ENCODE results near the gene PCP2.
A peak's percentile ranks its signal among the peaks of the same experiment; 100 is the strongest.

Gene PCP2

DNA sequence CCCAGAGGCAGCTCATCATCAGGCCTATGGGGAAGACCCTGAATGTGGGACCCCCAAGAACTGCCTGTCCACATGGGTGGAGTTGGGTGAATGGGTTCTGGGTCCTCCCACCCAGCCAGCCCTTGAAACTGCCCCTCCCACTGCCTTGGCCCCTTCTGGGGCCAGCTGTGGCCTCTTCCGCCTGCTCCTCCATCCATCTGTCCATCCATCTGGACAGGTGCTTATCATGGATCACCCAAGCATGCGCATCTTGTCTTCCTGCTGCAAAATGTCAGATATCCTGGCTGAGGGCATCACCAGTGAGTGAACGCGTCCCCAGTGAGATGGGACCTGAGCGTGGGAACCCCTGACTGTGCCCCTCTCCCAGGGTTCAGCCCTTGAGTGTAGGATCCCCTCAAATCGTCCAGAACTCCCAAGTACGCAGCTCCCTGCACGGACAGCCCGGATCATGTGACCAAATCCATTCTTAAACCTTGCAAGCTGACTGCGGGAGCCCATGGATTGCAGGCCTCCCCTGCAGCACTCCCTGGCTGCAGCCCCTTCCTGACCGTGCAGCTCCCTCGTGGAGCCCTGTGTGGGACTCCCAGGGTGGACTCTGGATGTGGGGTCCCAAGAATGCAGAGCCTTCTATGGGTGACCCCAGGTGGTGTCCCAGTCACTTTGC, 5.4 kb upstream of the PCP2 start:
- DNase-seq, result no peak

DNA sequence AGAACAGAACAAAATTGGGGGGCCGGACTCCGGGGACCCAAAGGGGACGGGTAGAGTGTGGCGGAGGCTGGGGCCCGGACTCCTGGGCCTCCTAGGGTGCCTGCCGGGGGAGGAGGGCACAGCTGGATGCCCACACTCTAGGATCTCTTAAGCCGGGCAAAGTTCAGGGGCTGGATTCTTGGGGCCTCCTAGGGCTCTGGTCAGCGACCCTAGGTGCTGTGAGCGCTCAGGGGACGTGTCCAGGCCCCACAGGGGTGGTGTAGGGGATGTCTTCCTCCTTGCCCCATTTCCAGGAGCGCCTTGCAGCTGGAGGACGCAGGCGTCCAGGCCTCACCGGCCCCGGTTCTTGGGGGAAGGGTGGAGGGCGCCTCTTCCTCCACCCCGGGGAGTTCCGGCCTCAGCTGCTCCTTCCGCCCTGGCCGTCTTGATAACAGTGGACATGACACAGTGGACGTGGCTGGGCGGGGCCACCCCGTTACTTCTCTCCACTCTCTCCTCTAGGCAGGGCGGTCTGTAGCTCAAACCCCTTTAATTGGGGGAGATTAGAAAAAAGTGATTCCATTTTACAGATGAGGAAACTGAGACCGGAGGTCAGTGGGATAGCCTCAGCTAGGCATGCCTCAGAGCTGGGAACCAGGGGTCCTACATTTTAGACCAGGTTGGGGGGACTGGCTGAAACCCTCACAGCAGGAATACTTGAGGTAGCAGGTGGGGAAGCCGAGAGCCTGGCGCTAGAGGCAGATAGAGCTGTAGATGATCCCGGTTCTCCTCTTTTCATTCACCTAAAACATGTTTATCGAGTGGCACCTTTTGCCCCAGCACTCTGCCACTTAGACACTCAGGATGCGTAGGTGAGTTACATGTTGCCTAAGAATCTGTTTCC, 4.1 kb upstream of the PCP2 start:
- DNase-seq, result peak; percentile 52

DNA sequence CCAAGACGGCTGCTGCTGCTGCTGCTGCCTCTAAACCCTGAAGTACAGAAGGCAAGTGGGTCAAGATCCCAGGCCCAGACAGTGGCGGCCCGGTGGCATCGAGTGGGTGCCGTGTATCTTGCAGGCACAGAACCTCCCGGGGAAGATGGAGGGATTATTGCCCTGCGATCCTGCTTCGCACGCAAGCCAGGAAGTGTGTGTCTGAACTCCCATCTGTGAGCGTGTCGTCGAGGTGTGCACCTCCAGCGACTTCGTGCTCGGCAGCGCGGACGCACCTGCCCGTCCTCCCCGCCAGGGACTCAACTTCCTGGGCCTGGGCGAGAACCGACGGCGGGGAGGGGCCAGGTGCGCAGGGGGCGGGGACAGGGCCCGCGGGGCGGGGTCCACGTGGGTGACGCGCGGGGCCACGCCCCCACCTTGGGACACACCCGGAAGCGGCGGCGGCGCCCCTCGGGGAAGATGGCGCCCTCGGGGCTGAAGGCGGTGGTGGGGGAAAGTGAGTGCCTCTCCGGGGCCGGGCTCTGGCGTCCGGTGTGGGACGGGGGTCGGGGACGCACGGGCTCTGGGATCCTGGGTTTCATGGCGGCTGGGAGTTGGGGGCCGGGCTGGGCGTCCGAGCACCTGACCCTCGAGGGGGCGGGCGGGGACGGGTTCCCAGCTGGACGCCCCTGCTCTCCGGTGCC, 3.3 kb upstream of the PCP2 start, which contains the start of gene STXBP2:
TSS of gene STXBP2 (plus strand) at position 420 of the 683 bp plus-strand sequence. CDS start at position 460, 40 bp downstream.
- DNase-seq, result peak; percentile 93

DNA sequence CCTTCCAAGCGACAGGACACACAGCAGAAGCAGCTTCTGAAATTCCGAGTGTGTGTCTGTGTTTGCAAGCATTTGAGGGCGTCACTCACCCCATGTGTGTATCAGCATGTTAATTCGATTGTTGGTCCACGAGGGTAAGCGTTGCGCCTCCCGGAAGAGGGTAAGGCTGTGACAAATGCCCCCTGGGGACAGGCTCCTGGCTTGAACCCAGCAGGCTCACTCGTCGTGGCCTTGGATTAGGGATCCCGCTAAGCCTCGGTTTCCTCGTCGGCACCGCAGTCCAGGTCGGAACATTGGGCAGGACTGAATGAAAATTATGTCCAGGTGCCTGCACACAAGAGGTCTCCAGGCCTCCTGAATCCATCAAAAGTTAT, 2.8 kb upstream of the PCP2 start:
- no peak for DNase-seq

DNA sequence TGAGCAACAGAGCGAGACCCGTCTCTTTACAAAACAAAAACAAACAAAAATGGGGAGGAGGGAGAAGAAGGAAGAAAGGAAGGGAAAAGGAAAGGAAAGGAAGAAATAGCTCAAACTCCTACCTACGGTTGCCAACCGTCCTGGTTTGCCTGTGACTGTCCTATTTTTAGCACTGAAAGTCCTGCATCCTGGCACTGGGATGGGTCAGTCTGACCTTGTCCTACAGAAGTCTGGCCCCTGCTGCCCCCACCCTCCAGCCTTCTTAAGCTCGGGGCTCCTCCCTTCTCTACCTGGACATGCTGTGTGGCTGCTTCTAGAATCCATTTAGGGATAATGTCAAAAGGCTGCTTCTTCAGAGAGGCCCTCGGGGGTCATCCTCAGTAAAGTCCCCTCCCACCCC, 2.2 kb upstream of the PCP2 start:
- no peak for DNase-seq

DNA sequence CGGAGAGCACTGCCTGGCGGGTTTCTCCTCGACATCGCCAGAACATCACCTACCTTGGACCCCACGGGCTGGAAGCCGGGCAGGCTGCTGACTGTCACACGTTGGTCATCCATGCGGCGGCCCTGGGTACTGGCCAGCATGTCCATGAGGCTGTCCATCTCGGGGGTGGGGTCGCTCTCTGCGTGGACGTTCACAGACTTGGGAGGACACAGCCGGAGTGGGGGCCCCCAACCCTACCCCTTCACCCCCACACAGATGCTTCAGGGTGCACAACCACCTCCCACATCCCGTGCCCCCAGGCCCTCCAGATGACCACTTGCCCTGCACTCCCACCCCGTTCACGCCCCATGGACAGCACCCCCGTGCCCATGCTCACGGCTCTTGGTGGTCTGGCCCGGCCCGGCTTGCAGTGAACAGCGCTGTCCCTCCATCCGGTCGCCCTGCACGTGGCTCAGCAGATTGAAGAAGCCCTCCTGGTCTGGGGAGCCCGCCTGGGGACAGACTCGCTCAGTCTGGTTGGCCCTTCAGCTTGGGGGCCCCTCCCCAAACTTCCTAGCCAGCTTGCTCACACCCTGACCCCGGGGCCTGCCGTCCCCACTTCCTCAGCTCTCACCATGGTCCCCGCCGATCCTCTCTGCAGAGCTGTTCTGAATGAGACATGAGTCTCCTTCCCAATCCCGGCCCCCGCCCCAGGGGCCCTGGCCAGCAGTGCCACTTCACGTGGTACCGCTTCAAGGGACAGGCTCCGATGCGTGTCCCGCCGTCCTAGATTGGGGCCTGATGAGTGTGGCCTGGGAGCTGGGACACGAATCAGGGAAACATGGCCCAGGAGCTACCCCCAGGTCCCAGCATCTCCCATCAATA, 947 bp downstream of the PCP2 start:
- no peak for DNase-seq

DNA sequence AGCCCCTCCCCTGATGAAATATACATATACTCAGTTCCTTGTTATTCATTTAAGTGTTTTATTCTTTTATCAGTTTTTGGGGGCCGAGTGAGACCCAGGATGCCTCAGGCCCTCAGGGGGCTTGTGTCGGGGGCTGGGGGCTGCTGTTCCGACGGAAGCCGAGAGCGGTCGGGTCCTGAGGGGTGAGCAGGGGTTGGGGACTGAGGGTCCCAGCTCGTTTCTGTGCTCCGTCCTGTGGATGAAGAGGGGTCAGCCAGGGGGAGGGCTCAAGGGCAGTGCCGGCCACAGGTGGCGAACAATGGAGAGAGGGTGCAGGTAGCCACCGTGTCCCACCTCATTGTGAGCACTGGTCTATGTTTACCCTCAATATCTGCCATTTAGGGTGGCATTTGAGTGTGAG, 1.9 kb downstream of the PCP2 start:
- DNase-seq, result no peak

DNA sequence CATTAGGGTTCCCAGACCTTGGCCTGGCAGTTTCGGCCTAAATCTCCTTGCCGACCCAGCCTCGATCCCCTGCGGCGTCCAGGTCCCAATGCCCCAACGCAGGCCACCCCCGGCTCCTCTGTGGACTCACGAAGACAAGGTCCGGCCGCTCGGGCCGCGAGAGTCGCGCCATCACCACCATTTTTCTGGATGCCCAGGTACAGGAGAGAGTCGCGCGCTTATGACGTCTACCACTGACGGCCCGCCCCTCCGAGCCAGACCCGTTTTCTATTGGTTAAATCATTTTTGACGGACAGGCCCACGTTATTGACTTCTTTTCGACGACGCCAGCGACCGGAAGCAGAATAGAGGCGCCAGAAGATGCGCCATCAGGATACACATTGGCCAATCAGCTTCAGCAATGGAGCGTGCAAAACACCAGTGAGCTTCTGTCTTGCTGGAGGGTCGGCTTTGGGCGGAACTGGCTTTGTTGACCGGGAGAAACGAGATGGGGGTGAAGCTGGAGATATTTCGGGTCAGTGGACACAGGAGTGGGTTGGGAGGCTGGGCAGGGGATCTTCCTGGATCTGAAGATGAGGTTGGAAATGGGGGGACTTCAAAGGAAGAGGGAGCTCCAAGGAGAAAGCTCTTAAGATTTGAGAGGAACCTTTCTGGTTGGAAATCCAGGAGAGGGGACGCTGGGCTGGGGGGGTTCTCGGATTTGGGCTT, 4.0 kb downstream of the PCP2 start, which contains the start of the genes PET100 and XAB2:
TSS of gene PET100 (plus strand) at position 447 of the 708 bp plus-strand sequence. CDS start at position 488, 41 bp downstream.
TSS of gene XAB2 (minus strand) at position 199 of the 708 bp plus-strand sequence. CDS start at position 181, 18 bp downstream.
- DNase-seq, result peak; percentile 97

DNA sequence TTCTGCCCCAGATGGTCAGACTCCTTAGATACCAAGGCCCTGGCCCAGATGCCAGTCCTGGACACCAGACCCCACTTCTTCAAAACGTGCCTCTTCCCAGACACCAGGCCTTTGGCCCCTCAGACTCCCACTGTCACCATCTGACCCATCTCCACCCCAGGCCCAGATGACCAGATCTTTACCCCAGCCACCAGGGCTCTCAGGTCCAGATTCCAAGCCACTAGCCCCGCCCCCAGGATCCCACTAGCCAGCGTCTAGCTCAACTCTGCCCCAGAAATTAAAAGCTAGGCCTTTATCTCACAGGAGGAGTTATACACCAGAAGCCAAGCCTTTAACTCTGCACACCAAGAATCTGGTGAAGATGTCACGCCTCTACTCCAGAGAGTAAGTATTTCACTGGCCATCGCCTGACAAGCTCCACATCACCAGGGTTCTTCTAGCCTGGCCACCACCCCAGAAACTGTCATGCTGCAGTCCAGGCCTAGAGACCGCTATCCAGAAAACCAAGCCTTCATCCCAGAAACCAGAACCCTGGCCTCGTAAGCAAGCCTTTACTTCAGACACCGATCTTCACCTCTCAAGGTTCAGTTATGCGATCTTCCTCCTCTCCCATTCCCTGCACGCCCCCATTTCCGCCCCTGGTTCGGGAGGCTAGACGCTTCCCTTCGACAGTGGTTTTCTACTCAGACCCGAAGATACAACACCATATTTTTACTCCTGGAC, 4.8 kb downstream of the PCP2 start:
- DNase-seq, result no peak

DNA sequence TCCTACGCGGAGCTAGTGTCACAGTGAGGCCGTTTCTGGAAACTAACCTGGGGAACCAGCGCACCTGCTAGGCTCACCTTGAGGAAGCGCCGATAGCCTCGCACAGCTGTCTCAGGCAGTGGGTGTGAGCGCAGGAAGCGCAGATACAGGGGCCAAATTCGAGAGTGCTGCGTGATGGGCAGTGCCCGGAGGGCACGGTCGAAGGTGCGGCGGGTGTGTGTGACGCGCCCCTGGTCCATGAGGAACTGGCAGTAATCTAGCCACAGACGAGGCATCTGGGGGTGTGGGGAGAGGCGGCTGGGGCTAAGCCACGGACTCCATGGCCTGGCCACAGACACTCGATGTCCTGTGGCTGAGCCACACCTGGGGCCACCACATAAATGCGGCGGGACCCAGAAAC, 6.4 kb downstream of the PCP2 start:
- DNase-seq, result no peak

DNA sequence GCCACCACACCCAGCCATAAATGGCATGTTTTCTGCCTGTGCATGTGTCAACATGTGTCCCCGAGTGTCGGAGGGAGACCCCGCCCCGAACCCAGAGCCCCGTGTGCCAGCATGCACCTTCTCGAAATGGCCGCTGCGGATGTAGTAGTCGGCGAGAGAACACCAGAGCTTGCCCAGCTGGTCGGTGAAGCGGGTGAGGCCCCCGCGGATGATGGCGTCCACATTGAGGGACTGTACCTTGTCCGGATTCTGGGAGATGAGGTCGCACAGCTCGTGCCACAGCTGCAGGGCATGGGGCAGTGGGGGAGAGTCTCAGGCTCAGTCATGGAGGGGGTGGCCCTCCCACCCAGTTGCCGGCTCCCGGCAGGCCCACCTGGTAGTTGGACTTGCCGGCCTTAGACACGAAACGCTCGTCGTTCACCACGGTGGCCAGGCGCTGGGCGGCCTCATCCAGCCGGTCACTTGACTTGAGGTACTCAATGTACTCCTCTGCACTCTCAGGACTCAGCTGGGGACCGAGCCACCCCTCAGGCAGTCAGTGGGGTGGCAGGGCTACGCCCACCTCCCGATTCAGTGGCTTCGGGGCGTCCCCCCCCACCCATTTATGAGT, 7.7 kb downstream of the PCP2 start:
- no peak for DNase-seq

DNA sequence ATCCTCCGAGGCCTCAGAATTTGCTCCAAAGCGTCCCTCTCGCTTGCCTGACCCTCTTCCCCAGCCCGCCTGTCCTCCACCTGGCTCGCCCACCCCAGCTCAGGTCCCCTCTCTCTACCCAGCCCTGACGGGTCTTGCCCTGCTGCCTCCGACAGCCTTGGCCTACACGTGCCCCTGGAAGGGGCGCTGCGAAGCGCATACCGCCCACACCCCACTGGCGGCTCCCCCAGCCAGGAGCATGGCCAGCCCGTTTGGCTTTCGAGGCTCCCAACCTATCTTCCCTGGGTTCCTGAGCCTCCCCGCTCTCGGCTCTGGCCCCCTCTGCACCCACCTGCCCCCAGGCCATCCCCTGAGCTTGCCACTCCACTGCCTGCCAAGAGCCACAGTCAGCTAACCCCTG, 8.7 kb downstream of the PCP2 start:
- DNase-seq, result no peak

DNA sequence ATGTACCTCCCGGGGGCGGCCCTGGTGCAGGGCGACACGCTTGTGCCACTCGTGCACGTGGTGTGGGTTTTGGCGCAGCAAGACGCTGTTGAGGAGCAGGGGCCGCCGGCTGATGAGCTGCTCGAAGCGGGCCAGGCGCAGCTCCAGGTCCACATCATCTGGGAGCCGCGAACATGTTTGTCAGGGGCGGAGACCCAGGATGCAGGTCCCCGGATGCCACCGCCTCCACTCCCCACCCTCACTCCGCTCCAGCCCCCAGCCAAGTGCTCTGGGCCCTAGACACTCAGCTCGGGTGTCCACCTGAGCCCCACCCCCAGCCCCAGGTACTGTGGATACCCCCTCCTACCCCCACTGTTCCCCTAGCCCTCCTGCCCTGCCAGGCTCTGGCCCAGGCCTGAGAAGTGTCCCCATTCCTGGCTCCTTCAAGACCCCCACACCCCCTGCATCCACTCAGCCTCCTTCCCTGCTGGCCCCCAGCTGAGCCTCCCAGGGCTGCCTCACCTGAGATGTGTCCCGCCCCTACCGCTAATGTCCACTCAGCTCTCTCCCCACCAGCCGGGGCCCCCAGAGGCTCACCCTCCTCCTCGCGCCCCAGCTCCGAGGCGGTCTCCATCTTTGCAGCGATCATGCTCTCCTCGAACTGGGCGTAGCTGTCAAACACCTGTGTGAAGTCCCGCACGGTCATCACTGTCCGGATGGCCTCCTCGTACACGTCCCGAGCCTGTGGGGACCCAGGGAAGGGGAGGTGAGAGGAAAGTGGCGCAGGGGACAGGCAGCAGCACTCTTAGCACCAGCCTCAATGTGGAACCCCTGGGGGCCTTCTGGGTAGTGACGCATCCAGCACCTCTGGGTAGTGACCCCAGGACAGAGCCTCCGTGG, 9.6 kb downstream of the PCP2 start:
- DNase-seq, result no peak

DNA sequence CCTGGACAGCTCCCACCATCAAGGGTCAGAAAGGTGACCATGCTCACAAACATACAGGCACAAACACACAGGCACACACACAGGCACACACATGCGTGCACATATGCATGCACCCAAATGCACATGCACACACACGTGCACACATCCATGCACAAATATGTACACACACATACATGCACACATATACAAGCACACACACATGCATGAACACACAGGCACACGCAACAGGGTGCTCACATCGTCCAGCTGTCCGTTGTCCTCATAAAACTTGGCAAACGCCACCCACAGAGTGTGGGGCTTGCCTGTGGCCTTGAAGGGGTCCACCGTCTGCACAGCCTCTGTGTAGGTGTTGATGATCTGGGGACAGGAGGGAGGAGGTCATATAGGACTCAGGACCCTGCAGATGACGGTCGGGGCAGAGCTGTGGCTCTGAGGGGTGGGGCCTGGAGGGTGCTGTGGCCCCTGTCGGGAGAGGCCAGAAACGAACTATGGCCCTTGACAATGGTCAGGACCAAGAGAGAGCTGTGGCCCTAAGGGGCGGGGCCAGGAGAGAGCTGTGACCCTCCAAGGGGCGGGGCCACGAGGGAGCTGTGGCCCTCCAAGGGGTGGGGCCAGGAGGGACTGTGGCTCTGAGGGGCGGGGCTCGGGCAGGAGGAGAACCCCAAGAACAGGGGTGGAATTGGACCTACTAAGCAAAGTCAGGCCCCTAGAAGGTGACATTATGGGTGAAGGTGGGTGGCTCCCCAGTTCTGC, 10.4 kb downstream of the PCP2 start:
- DNase-seq, result peak; percentile 32

DNA sequence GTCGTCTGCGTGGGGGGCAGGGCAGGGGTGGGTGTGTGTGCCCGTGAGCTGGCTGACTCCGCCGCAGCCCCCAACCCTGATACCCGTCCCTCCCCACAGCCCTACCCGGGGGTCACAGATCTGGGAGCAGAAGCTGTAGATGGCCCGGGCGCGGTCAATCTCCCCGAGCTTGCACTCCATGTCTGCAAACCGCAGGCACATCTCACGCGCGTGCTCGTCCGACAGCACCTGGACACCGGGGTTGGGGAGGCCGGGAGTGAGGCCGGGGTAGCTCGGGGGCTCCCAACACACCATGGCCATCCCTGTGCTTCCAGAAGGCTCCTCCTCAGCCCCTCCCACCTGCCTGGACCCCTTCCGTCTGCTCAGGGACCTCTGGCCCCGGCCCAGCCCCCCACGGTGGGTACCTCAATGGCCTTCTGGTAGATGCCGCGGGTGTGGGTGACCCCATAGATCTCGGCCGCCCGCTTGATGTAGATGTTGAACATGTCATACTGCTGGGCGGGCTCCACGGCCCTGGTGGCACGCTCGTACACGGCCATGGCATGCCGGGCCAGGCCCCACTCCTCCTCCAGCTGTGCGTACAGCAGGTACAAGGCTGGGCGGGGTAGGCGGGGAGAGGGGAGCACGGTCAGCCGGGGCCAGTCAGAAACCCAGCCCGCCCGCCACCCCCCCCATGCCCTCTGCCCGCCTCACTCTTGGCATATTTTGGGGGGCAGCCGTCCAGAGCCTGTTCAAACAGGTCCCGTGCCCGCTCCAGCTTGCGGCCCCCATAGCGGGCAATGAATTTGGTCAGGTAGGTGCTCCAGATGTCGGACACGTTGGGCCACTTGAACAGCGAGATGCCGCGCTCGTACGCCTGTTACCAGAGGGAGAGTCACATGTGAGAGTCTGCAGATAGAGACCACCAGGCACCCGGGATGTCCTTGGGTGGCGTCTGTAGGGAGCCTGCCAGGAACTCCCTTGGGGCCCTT, 12.8 kb downstream of the PCP2 start:
- no peak for DNase-seq

DNA sequence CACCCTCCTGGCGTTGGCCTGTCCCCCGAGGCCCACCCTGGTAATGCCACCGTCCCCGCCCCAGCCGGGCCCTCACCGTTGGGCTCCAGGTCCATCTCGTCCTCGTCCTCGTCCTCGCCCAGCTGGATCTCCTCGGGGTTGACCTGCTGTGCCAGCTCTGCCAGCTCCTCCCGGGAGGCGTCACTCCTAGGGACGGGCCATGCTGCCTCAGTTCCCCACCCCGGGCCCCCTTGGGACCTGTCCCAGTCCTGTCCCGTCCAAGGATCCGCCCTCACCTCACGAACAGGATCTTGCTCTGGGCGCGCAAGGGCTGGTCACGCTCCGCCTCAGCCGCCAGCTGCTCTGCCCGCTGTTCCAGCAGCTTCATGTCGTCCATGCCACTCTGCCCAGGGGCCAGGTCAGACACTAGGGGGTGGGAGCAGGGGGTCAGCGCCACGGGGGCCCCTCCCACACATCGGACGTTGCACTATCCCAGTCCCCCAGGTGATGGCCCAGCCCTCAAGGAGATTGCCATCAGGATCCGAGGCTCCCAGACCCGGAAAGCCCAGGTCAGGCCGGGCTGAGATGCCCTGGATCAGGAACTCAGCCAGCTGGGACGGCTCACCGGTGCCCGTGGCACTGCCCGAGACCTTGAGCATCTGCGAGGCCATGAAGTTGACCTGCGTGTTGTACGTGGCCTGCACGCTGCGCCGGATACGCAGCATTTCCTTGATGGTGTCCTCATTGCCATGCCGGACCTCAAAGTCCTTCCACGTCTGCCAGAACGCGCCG, 13.7 kb downstream of the PCP2 start:
- peak; percentile 75 for DNase-seq
